HEK293T (cell line): ENCODE measurements around the gene CFAP100.
A peak's percentile ranks its signal among the peaks of the same experiment; 100 is the strongest.

Source experiments
- CTCF ChIA-PET: fragments of 350-600 bp; formaldehyde crosslinking; extraction: SDS; loops from one replicate; lab custom pipeline; 2021; ENCODE audit warnings: antibody characterized with exemption, inconsistent platforms; lab: Yijun Ruan, JAX
- POLR2A ChIA-PET: fragments of 350-600 bp; formaldehyde crosslinking; extraction: SDS; loops from one replicate; lab custom pipeline; 2020; ENCODE audit warnings: antibody characterized with exemption, inconsistent platforms; lab: Yijun Ruan, JAX
- DNase-seq: peaks from one replicate; pipeline ENCODE4 v3.0.0; 2012; ENCODE audit warnings: mixed read lengths; ENCODE audit errors: extremely low spot score
- BHLHE40 ChIP-seq: fragments of 450-650 bp; IDR thresholded peaks from 2 replicates; pipeline ENCODE4 v1.6.1; 2016; ENCODE audit warnings: mild to moderate bottlenecking, moderate library complexity, borderline replicate concordance
- CTBP1 ChIP-seq: fragments of 450-650 bp; IDR thresholded peaks from 2 replicates; pipeline ENCODE4 v1.6.1; 2016; ENCODE audit warnings: borderline replicate concordance
- ELF4 ChIP-seq: fragments of 450-650 bp; IDR thresholded peaks from 2 replicates; pipeline ENCODE4 v1.6.1; 2017; ENCODE audit warnings: antibody characterized with exemption
- FOXA1 ChIP-seq: fragments of 450-650 bp; IDR thresholded peaks from 2 replicates; pipeline ENCODE4 v1.6.1; 2016; ENCODE audit warnings: mild to moderate bottlenecking
- FOXK2 ChIP-seq: fragments of 450-650 bp; IDR thresholded peaks from 2 replicates; pipeline ENCODE4 v1.6.1; 2016; ENCODE audit warnings: mild to moderate bottlenecking
- FOXM1 ChIP-seq: fragments of 450-650 bp; IDR thresholded peaks from 2 replicates; pipeline ENCODE4 v1.6.1; 2017; ENCODE audit warnings: mild to moderate bottlenecking, borderline replicate concordance
- HDGF ChIP-seq: fragments of 450-650 bp; IDR thresholded peaks from 2 replicates; pipeline ENCODE4 v1.6.1; 2017; ENCODE audit warnings: antibody characterized with exemption, borderline replicate concordance
- L3MBTL2 ChIP-seq: fragments of 450-650 bp; conservative IDR thresholded peaks from 2 replicates; pipeline ENCODE4 v1.6.1; 2016; ENCODE audit warnings: mild to moderate bottlenecking
- LEF1 ChIP-seq: fragments of 450-650 bp; IDR thresholded peaks from 2 replicates; pipeline ENCODE4 v1.6.1; 2017; ENCODE audit warnings: mild to moderate bottlenecking, borderline replicate concordance
- NFRKB ChIP-seq: fragments of 450-650 bp; IDR thresholded peaks from 2 replicates; pipeline ENCODE4 v1.6.1; 2016; ENCODE audit warnings: mild to moderate bottlenecking, moderate library complexity
- PKNOX1 ChIP-seq: fragments of 450-650 bp; IDR thresholded peaks from 2 replicates; pipeline ENCODE4 v1.6.1; 2016
- SP1 ChIP-seq: fragments of 450-650 bp; IDR thresholded peaks from 2 replicates; pipeline ENCODE4 v1.6.1; 2017
- SUZ12 ChIP-seq: fragments of 450-650 bp; IDR thresholded peaks from 2 replicates; pipeline ENCODE4 v1.6.1; 2016; ENCODE audit warnings: mild to moderate bottlenecking
- TARDBP ChIP-seq: fragments of 450-650 bp; IDR thresholded peaks from 2 replicates; pipeline ENCODE4 v1.6.1; 2016
- ZNF384 ChIP-seq: fragments of 450-650 bp; IDR thresholded peaks from 2 replicates; pipeline ENCODE4 v1.6.1; 2016

CFAP100 gene

GRCh38 chr3:126352476-126353454, 41.9 kb upstream of the CFAP100 start:
- ChIA-PET CTCF (no interaction called here), POLR2A (no interaction called here)
- TF ChIP-seq NFRKB (no peak), ZNF384 (no peak), SP1 (no peak), CTBP1 (no peak)
- DNase-seq, result no peak

GRCh38 chr3:126353694-126354321, 40.9 kb upstream of the CFAP100 start:
- ChIA-PET CTCF (no interaction called here), POLR2A (no interaction called here)
- DNase-seq, result no peak
- TF ChIP-seq FOXA1 (no peak), ZNF384 (no peak), SUZ12 (no peak), BHLHE40 (no peak), ELF4 (no peak), FOXM1 (no peak), L3MBTL2 (no peak), TARDBP (no peak), PKNOX1 (no peak), CTBP1 (no peak)

GRCh38 chr3:126354776-126355175, 39.9 kb upstream of the CFAP100 start:
- CTCF ChIA-PET, result no interaction called here
- POLR2A ChIA-PET, result no interaction called here
- no peak for DNase-seq
- TF ChIP-seq SUZ12, result no peak
- no peak for TF ChIP-seq FOXK2
- no peak for TF ChIP-seq PKNOX1
- TF ChIP-seq ZNF384, result no peak
- no peak for TF ChIP-seq ELF4
- no peak for TF ChIP-seq LEF1
- no peak for TF ChIP-seq HDGF

- no peak for DNase-seq
- ChIA-PET POLR2A (no interaction called here), CTCF (no interaction called here)
- TF ChIP-seq ELF4 (no peak), FOXM1 (no peak), SP1 (no peak), TARDBP (no peak), FOXK2 (no peak), ZNF384 (no peak), BHLHE40 (no peak)
Measured at GRCh38 chr3:126355251-126355650, 39.5 kb upstream of the CFAP100 start.

GRCh38 chr3:126355777-126356372, 38.8 kb upstream of the CFAP100 start:
- peak; percentile 80 for DNase-seq
- POLR2A ChIA-PET, result no interaction called here
- TF ChIP-seq ZNF384, result no peak
- TF ChIP-seq NFRKB, result no peak
- TF ChIP-seq FOXM1, result peak; percentile 48; the same call in 1 of the 2 replicates
- no peak for TF ChIP-seq TARDBP
- no peak for TF ChIP-seq BHLHE40
- TF ChIP-seq SP1, result no peak
- no peak for TF ChIP-seq FOXK2
- TF ChIP-seq FOXA1, result no peak
- TF ChIP-seq L3MBTL2, result peak; percentile 70
- TF ChIP-seq CTBP1, result 0 out of 2 replicates have a peak, but pooled peaks have one; percentile 21
- CTCF ChIA-PET, result no interaction called here

- TF ChIP-seq SUZ12 (no peak), ELF4 (no peak), TARDBP (peak; percentile 85)
- ChIA-PET CTCF (no interaction called here), POLR2A (no interaction called here)
- peak; percentile 44 for DNase-seq
Measured at GRCh38 chr3:126356373-126357264, 38.1 kb upstream of the CFAP100 start.
